GM19099 (cell line): ENCODE data around the gene PLAC9.

Experiments
- POLR2A ChIP-seq: IDR thresholded peaks from 3 replicates; pipeline ENCODE4 v1.6.1; 2011; ENCODE audit warnings: low read depth; ENCODE audit not compliant: insufficient read length; ENCODE audit errors: extremely low read depth

The PLAC9 gene

GRCh38 chr10:80155696-80156215 is 23.2 kb downstream of the PLAC9 start:
- TF ChIP-seq POLR2A = no peak

- TF ChIP-seq POLR2A = no peak
Measured at GRCh38 chr10:80156216-80156615, 23.7 kb downstream of the PLAC9 start.

- TF ChIP-seq POLR2A = no peak
Measured at GRCh38 chr10:80157561-80157960, 25.0 kb downstream of the PLAC9 start.

GRCh38 chr10:80158126-80158525 is 25.6 kb downstream of the PLAC9 start:
- TF ChIP-seq POLR2A = no peak

- TF ChIP-seq POLR2A = no peak
Measured at GRCh38 chr10:80158598-80159127, 26.1 kb downstream of the PLAC9 start.

- TF ChIP-seq POLR2A = no peak
Measured at GRCh38 chr10:80159166-80159873, 26.8 kb downstream of the PLAC9 start.

GRCh38 chr10:80160361-80161320 is 28.1 kb downstream of the PLAC9 start:
- TF ChIP-seq POLR2A = no peak

GRCh38 chr10:80161321-80162083 is 29.0 kb downstream of the PLAC9 start:
- TF ChIP-seq POLR2A = no peak

- no peak for TF ChIP-seq POLR2A
Measured at GRCh38 chr10:80163741-80164341, 31.3 kb downstream of the PLAC9 start.

- TF ChIP-seq POLR2A = no peak
Measured at GRCh38 chr10:80164596-80164995, 32.1 kb downstream of the PLAC9 start.

- TF ChIP-seq POLR2A = no peak
Measured at GRCh38 chr10:80165173-80165572, 32.6 kb downstream of the PLAC9 start.

GRCh38 chr10:80166581-80167470 is 34.3 kb downstream of the PLAC9 start:
- no peak for TF ChIP-seq POLR2A

GRCh38 chr10:80167471-80168161 is 35.1 kb downstream of the PLAC9 start:
- no peak for TF ChIP-seq POLR2A
